Upper lobe of left lung (tissue), 6 donors: ENCODE data around the gene IGHMBP2. TPM values are rescaled to one million over a fixed set of nuclear protein-coding genes. Genes with fewer than 3 reads are reported as not detected.

Experiments used
- ATAC-seq, 2 donors: fragments of 200-7000 bp; cut with Tn5 transposase; one replicate each; pipeline ENCODE4 v1.9.1; 2022; ENCODE audit warnings: mild to moderate bottlenecking in 2 of 2, moderate library complexity in 2 of 2; ENCODE audit not compliant: low FRiP score in 2 of 2
- DNase-seq, 2 donors: peaks; one replicate each; pipeline ENCODE4 v3.0.0-alpha.2; 2019 to 2020
- H3K27ac ChIP-seq, 4 donors: fragments of 200-600 bp; sonication (generic); one replicate each; pipeline ENCODE4 v1.5.1; 2016 to 2019
- H3K27me3 ChIP-seq, 4 donors: fragments of 200-600 bp; sonication (generic); one replicate each; pipeline ENCODE4 v1.5.1; 2017 to 2019
- H3K36me3 ChIP-seq, 4 donors: fragments of 200-600 bp; sonication (generic); one replicate each; pipeline ENCODE4 v1.5.1; 2016 to 2019
- H3K4me1 ChIP-seq, 4 donors: fragments of 200-600 bp; sonication (generic); one replicate each; pipeline ENCODE4 v1.5.1; 2018 to 2019
- H3K4me3 ChIP-seq, 4 donors: fragments of 200-600 bp; sonication (generic); one replicate each; pipeline ENCODE4 v1.5.1; 2017 to 2019; ENCODE audit warnings: mild to moderate bottlenecking in 2 of 4, moderate library complexity in 1 of 4
- H3K9me3 ChIP-seq, 4 donors: fragments of 200-600 bp; sonication (generic); one replicate each; pipeline ENCODE4 v1.5.1; 2018 to 2019
- EP300 ChIP-seq, 4 donors: sonication (generic); formaldehyde crosslinking; IDR thresholded peaks; one replicate each; pipeline ENCODE4 v1.5.1; 2017; ENCODE audit warnings: antibody characterized with exemption in 4 of 4, control low read depth in 2 of 4
- POLR2A ChIP-seq, 4 donors: fragments of 450-650 bp; IDR thresholded peaks; one replicate each; pipeline ENCODE4 v1.5.1; 2016 to 2017; ENCODE audit warnings: antibody characterized with exemption in 4 of 4, mild to moderate bottlenecking in 2 of 4
- POLR2AphosphoS5 ChIP-seq, 2 donors: sonication (generic); formaldehyde crosslinking; IDR thresholded peaks; one replicate each; pipeline ENCODE4 v1.5.1; 2017; ENCODE audit warnings: antibody characterized with exemption in 2 of 2
- WGBS, 2 donors: methylation state at CpG; one replicate each; pipeline ENCODE4 v1.1.5; 2017 to 2018; 5-methylcytosine and 5-hydroxymethylcytosine counted together
- total RNA-seq, 6 donors: library from RNA; depleted of rRNA in 4 of 6; stranded (reverse); fragments of >200 nt in 4 of 6; gene quantifications; one replicate each; pipeline versions ENCODE4 v1.1.0 to v1.2.1, GENCODE V29; 2016 to 2021
- TF ChIP-seq, protein P1 (sequence below), 6 experiments: fragments of 450-650 bp in 4 of 6; fragments of 200-600 bp in 2 of 6; sonication (generic) in 2 of 6; IDR thresholded peaks; one replicate each; pipeline ENCODE4 v1.5.1; 2016 to 2019; ENCODE audit warnings: antibody characterized with exemption in 6 of 6
- donor health status: DM: no; HTN: no; CAD: no; lungs with moderate emphysema.
- donor health status: DM: no; HTN: yes; CAD: no; lungs with severe emphysema.

IGHMBP2 gene
- total RNA-seq, 6 donors from 2014 or later = 11.7 to 84.9 (median 18.9) TPM

GRCh38 chr11:68929135-68929534 is 25.4 kb downstream of the IGHMBP2 start:
- no peaks in the 10 kb centered on the region for H3K27me3 ChIP-seq
- WGBS, 2 donors = 95 to 98% methylated on average over 16 to 20 of the region's 20 CpGs
- TF ChIP-seq POLR2AphosphoS5 (IDR thresholded peaks at IDR 0.05) (no peak), EP300 (IDR thresholded peaks at IDR 0.05) (no peak), POLR2A (IDR thresholded peaks at IDR 0.05) (no peak)
- TF ChIP-seq, protein P1, sequence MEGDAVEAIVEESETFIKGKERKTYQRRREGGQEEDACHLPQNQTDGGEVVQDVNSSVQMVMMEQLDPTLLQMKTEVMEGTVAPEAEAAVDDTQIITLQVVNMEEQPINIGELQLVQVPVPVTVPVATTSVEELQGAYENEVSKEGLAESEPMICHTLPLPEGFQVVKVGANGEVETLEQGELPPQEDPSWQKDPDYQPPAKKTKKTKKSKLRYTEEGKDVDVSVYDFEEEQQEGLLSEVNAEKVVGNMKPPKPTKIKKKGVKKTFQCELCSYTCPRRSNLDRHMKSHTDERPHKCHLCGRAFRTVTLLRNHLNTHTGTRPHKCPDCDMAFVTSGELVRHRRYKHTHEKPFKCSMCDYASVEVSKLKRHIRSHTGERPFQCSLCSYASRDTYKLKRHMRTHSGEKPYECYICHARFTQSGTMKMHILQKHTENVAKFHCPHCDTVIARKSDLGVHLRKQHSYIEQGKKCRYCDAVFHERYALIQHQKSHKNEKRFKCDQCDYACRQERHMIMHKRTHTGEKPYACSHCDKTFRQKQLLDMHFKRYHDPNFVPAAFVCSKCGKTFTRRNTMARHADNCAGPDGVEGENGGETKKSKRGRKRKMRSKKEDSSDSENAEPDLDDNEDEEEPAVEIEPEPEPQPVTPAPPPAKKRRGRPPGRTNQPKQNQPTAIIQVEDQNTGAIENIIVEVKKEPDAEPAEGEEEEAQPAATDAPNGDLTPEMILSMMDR (IDR thresholded peaks at IDR 0.05) = no peak
- H3K36me3 ChIP-seq = peaks cover 20 to 89% (median 65%) of the 10 kb centered on the region in 4 donors
- no peak for ATAC-seq
- H3K4me3 ChIP-seq = no peak overlapping the region
- peak in 1 of 2 donors; percentile 48 for DNase-seq
- H3K9me3 ChIP-seq = peaks cover 7 to 21% (median 18%) of the 10 kb centered on the region in 4 donors
- H3K4me1 ChIP-seq = peaks cover 0 to 11% (median 2%) of the 10 kb centered on the region in 4 donors
- H3K27ac ChIP-seq = no peak overlapping the region

DNA sequence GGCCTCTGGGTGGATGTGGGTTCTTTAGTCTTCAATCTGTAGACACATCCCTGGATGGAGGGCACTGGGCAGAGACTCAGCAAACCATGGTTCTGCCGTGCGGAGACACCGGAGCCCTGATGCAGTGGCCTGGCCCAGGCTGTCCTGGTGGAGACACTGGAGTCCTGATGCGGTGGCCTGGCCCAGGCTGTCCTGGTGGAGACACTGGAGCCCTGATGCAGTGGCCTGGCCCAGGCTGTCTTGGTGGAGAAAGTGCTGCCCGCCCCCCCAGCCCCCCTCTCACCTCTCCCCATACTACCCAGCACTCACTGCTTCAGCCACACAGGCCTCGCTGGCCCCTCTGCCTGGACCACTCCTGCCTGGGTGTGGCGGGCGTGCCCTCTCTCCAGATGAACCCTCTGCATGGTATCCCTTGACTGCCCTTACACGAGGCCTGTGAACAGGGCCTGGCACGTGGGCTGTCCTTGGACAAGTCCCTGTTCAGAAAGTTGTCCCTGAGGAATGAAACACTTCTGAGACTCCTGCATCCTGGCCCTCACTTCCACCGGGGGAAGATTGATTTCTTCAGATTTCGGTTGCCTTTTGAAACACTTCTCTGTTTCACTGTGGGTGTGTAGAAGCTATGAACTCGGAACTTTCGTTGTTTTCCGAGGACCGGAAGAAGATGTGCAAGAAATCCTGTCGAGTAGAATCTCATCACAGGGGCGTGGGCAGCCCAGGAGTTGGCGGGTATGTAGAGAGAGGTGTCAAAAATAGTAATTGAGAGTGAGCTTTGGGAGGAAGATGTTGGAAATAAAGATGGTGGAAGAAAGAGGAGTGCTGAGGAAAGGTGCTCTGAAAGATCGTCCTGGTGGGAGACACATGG is 26.2 kb downstream of the IGHMBP2 start:
- 95 to 98% methylated on average over 11 to 18 of the region's 20 CpGs for WGBS, 2 donors
- Histone ChIP-seq H3K9me3 (peaks cover 7 to 15% (median 15%) of the 10 kb centered on the region in 4 donors), H3K4me3 (no peak overlapping the region), H3K27ac (no peak overlapping the region), H3K27me3 (no peaks in the 10 kb centered on the region), H3K36me3 (peaks cover 20 to 89% (median 64%) of the 10 kb centered on the region in 4 donors), H3K4me1 (peaks cover 0 to 11% (median 2%) of the 10 kb centered on the region in 4 donors)
- TF ChIP-seq EP300 (IDR thresholded peaks at IDR 0.05) = no peak
- TF ChIP-seq POLR2AphosphoS5 (IDR thresholded peaks at IDR 0.05) = no peak
- TF ChIP-seq POLR2A (IDR thresholded peaks at IDR 0.05) = no peak
- TF ChIP-seq, protein P1 (IDR thresholded peaks at IDR 0.05) = no peak
- DNase-seq (no peak), ATAC-seq (peak in 1 of 2 donors; percentile 56)

GRCh38 chr11:68930991-68931855 is 27.5 kb downstream of the IGHMBP2 start:
- peaks cover 0 to 2% (median 2%) of the 10 kb centered on the region in 4 donors for H3K9me3 ChIP-seq
- H3K36me3 ChIP-seq = peaks cover 16 to 89% (median 68%) of the 10 kb centered on the region in 4 donors
- ATAC-seq (no peak), DNase-seq (peak in 1 of 2 donors; percentile 54)
- H3K27me3 ChIP-seq = no peaks in the 10 kb centered on the region
- H3K27ac ChIP-seq = no peak overlapping the region
- no peak overlapping the region for H3K4me3 ChIP-seq
- H3K4me1 ChIP-seq = peaks cover 0 to 11% (median 2%) of the 10 kb centered on the region in 4 donors
- no peak for TF ChIP-seq POLR2A (IDR thresholded peaks at IDR 0.05)
- no peak for TF ChIP-seq POLR2AphosphoS5 (IDR thresholded peaks at IDR 0.05)
- TF ChIP-seq, protein P1 (IDR thresholded peaks at IDR 0.05) = no peak
- no peak for TF ChIP-seq EP300 (IDR thresholded peaks at IDR 0.05)
- 95 to 100% methylated on average over 6 to 13 of the region's 21 CpGs for WGBS, 2 donors

- no peak for TF ChIP-seq EP300 (IDR thresholded peaks at IDR 0.05)
- no peak for TF ChIP-seq POLR2A (IDR thresholded peaks at IDR 0.05)
- TF ChIP-seq, protein P1 (IDR thresholded peaks at IDR 0.05) = no peak
- no peak for TF ChIP-seq POLR2AphosphoS5 (IDR thresholded peaks at IDR 0.05)
- H3K4me1 ChIP-seq = peaks cover 0 to 11% (median 2%) of the 10 kb centered on the region in 4 donors
- DNase-seq (no peak), ATAC-seq (no peak)
- no peaks in the 10 kb centered on the region for H3K27me3 ChIP-seq
- no peak overlapping the region for H3K27ac ChIP-seq
- H3K36me3 ChIP-seq = peaks cover 23 to 89% (median 68%) of the 10 kb centered on the region in 4 donors
- H3K4me3 ChIP-seq = no peak overlapping the region
- no peaks in the 10 kb centered on the region for H3K9me3 ChIP-seq
- WGBS, 2 donors = 87 to 93% methylated on average over 17 of the region's 17 CpGs
Measured at GRCh38 chr11:68931911-68932310, 28.2 kb downstream of the IGHMBP2 start.
